Kidney (tissue), 14 donors: ENCODE measurements around the gene RIT1. TPM values are rescaled to one million over a fixed set of nuclear protein-coding genes. Genes with fewer than 3 reads are reported as not detected.
A peak's percentile ranks its signal among the peaks of the same experiment; 100 is the strongest.
"Not testable (repeated sequence)": the region's sequence is repeated elsewhere in the genome, so short reads cannot be mapped to it uniquely, and the experiment has no call there.

Experiments
- DNase-seq, 5 donors: peaks; one replicate each; pipeline ENCODE4 v3.0.0-alpha.2; 2013 to 2020
- FAIRE-seq: peaks from 2 replicates; lab custom pipeline; 2012; peaks lifted over from hg19 to GRCh38; lab: Jason Lieb, UNC
- H3K27ac ChIP-seq, 2 donors: one replicate each; pipeline ENCODE4 v1.7.0; 2013; ENCODE audit warnings: low read depth in 2 of 2, low read length in 2 of 2, inconsistent platforms in 1 of 2
- H3K27me3 ChIP-seq: one replicate; pipeline ENCODE4 v1.7.1; 2013; ENCODE audit warnings: low read length, inconsistent platforms; ENCODE audit not compliant: control insufficient read depth, insufficient read depth
- H3K36me3 ChIP-seq, 3 donors: one replicate each; pipeline versions ENCODE4 v1.7.0 to v1.7.1; 2013; ENCODE audit warnings: low read length in 3 of 3, control low read depth in 1 of 3, inconsistent platforms in 1 of 3; ENCODE audit not compliant: insufficient read depth in 3 of 3, control insufficient read depth in 2 of 3
- H3K4me1 ChIP-seq, 3 donors: one replicate each; pipeline versions ENCODE4 v1.7.0 to v1.7.1; 2013; ENCODE audit warnings: low read length in 3 of 3, inconsistent platforms in 1 of 3, low read depth in 1 of 3; ENCODE audit not compliant: control insufficient read depth in 2 of 3, insufficient read depth in 2 of 3
- H3K4me3 ChIP-seq, 3 donors: one replicate each; pipeline versions ENCODE4 v1.7.0 to v1.8.1; 2013; ENCODE audit warnings: low read length in 3 of 3, control low read depth in 1 of 3, inconsistent platforms in 1 of 3
- H3K9ac ChIP-seq, 3 donors: one replicate each; pipeline versions ENCODE4 v1.7.0 to v1.7.1; 2013; ENCODE audit warnings: low read length in 3 of 3, control low read depth in 1 of 3, inconsistent platforms in 1 of 3
- H3K9me3 ChIP-seq, 3 donors: one replicate each; pipeline versions ENCODE4 v1.7.0 to v1.7.1; 2013; ENCODE audit warnings: low read length in 3 of 3, control low read depth in 1 of 3, inconsistent platforms in 1 of 3; ENCODE audit not compliant: control insufficient read depth in 2 of 3, insufficient read depth in 1 of 3
- CTCF ChIP-seq: IDR thresholded peaks from 3 replicates; pipeline ENCODE4 v1.5.1; 2012; ENCODE audit warnings: mild to moderate bottlenecking, moderate library complexity, borderline replicate concordance; ENCODE audit not compliant: insufficient read depth; ENCODE audit errors: extremely low read depth
- intact Hi-C: fragments of 100-400 bp; cut with DNase I; formaldehyde crosslinking; loops from one replicate; pipeline ENCODE4 v1.11.1; 2022
- polyA plus RNA-seq: library from polyadenylated mRNA; stranded (reverse); fragments of 350-450 nt; fragmentation: Illumina TruSeq; extraction: RNeasy Lipid Tissue Mini Kit (QIAGEN cat#74804); gene quantifications from one replicate; pipeline ENCODE4 v1.2.3, GENCODE V29; 2014; ENCODE audit warnings: low read depth, low replicate concordance; ENCODE audit not compliant: insufficient read depth
- total RNA-seq: library from RNA; stranded (reverse); fragmentation: NEBNext Ultra II Directional; extraction: Animal tissue kit (Norgen Biotek cat#: 25700); gene quantifications from one replicate; pipeline ENCODE4 v1.2.1, GENCODE V29; 2021
- donor health status: control.
- donor health status: control.
- donor health status: control.
- donor health status: control.
- donor health status: control.
- donor health status: DM: yes; HTN: yes; CAD: no.
- donor health status: Normal renal cell carcinoma (clear cell type).

Gene RIT1
- total and polyA plus RNA-seq, 2 donors from 2014 or later: 33.2 to 40.8 TPM

- H3K36me3 ChIP-seq: peaks cover 6 to 36% (median 11%) of the 10 kb centered on the region in 3 donors
- no peak for FAIRE-seq
- H3K27ac ChIP-seq: no peak overlapping the region
- no peaks in the 10 kb centered on the region for H3K9me3 ChIP-seq
- intact Hi-C loops: no loop called here
- DNase-seq: no peak
- H3K9ac ChIP-seq: peak overlapping the region in 1 of 3 donors; percentile 58
- peak overlapping the region in 2 of 3 donors; percentile 45 to 55 for H3K4me3 ChIP-seq
- H3K4me1 ChIP-seq: peaks cover 3 to 19% (median 9%) of the 10 kb centered on the region in 3 donors
- no peak for TF ChIP-seq CTCF
- H3K27me3 ChIP-seq: no peaks in the 10 kb centered on the region
These were observed 20.9 kb upstream of the RIT1 start for GRCh38 chr1:155932081-155932480.

- H3K9ac ChIP-seq: peak overlapping the region in 2 of 3 donors; percentile 24 to 58
- H3K27ac ChIP-seq: peak overlapping the region in 1 of 2 donors; percentile 57
- peaks cover 12 to 42% (median 16%) of the 10 kb centered on the region in 3 donors for H3K36me3 ChIP-seq
- no peak for TF ChIP-seq CTCF
- H3K27me3 ChIP-seq: no peaks in the 10 kb centered on the region
- intact Hi-C loops: no loop called here
- no peak for DNase-seq
- H3K4me1 ChIP-seq: peaks cover 3 to 19% (median 9%) of the 10 kb centered on the region in 3 donors
- no peaks in the 10 kb centered on the region for H3K9me3 ChIP-seq
- no peak for FAIRE-seq
- H3K4me3 ChIP-seq: peak overlapping the region in 2 of 3 donors; percentile 45 to 55
These were observed 20.3 kb upstream of the RIT1 start for GRCh38 chr1:155931332-155932038.

- DNase-seq, H3K27me3 ChIP-seq, FAIRE-seq, H3K9me3 ChIP-seq, intact Hi-C loops, H3K27ac ChIP-seq: not testable (repeated sequence)
- Histone ChIP-seq H3K4me1 (peaks cover 3 to 19% (median 14%) of the 10 kb centered on the region in 3 donors), H3K4me3 (peak overlapping the region in 2 of 3 donors; percentile 8 to 55), H3K36me3 (peaks cover 13 to 49% (median 21%) of the 10 kb centered on the region in 3 donors), H3K9ac (peak overlapping the region in 1 of 3 donors; percentile 58)
These were observed 19.6 kb upstream of the RIT1 start for GRCh38 chr1:155930725-155931124.

DNA sequence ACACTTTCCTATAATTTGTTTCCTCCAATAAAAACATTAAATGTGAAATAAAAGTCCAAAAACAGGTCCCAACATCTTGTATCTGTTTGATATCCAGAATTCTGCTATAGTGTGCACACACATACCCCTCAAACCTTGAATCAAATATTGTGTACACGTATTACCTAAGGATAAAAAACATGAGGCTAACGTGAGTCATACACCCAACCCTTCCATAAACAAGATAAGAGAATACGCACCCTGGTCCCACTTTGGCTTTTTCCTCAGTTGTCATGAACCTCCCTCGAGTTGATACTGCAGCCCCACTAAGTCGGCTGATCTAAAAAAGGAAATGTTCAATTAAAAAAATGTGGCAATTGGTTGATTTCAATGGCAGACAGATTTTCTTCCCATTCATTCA lies 17.9 kb upstream of the RIT1 start:
- H3K4me1 ChIP-seq: peaks cover 3 to 19% (median 16%) of the 10 kb centered on the region in 3 donors
- FAIRE-seq (no peak), DNase-seq (no peak)
- intact Hi-C loops: no loop called here
- no peaks in the 10 kb centered on the region for H3K27me3 ChIP-seq
- TF ChIP-seq CTCF: no peak
- no peak overlapping the region for H3K27ac ChIP-seq
- no peaks in the 10 kb centered on the region for H3K9me3 ChIP-seq
- H3K9ac ChIP-seq: no peak overlapping the region
- H3K36me3 ChIP-seq: peaks cover 16 to 55% (median 26%) of the 10 kb centered on the region in 3 donors
- no peak overlapping the region for H3K4me3 ChIP-seq
